ENCODE data around the gene RBKS. TPM values are rescaled to one million over a fixed set of nuclear protein-coding genes. Genes with fewer than 3 reads are reported as not detected.

The RBKS gene
- total RNA-seq, 1 donor from 2014 or later = 0.79 TPM

GRCh38 chr2:27824401-27824800 is 65.8 kb downstream of the RBKS start:
- no peaks in the 10 kb centered on the region for H3K4me1 Mint-ChIP-seq
- H3K4me3 Mint-ChIP-seq = no peak overlapping the region
- peaks cover 9% of the 10 kb centered on the region for H3K9me3 Mint-ChIP-seq
- no peak for TF ChIP-seq CTCF (conservative IDR thresholded peaks at IDR 0.05)
- H3K27me3 Mint-ChIP-seq (ENCODE audit: low read depth) = no peaks in the 10 kb centered on the region
- no peak for DNase-seq (ENCODE audit: low read depth, low spot score)
- H3K27ac Mint-ChIP-seq (ENCODE audit: unreplicated experiment) = no peak overlapping the region
- H3K36me3 Mint-ChIP-seq (ENCODE audit: low read depth) = peaks cover 2% of the 10 kb centered on the region

GRCh38 chr2:27823569-27823968 is 66.6 kb downstream of the RBKS start:
- DNase-seq (ENCODE audit: low read depth, low spot score) = no peak
- no peaks in the 10 kb centered on the region for H3K27me3 Mint-ChIP-seq (ENCODE audit: low read depth)
- H3K27ac Mint-ChIP-seq (ENCODE audit: unreplicated experiment) = no peak overlapping the region
- H3K36me3 Mint-ChIP-seq (ENCODE audit: low read depth) = peaks cover 2% of the 10 kb centered on the region
- peaks cover 9% of the 10 kb centered on the region for H3K9me3 Mint-ChIP-seq
- H3K4me3 Mint-ChIP-seq = no peak overlapping the region
- no peaks in the 10 kb centered on the region for H3K4me1 Mint-ChIP-seq
- no peak for TF ChIP-seq CTCF (conservative IDR thresholded peaks at IDR 0.05)

GRCh38 chr2:27823135-27823534 is 67.1 kb downstream of the RBKS start:
- H3K27ac Mint-ChIP-seq (ENCODE audit: unreplicated experiment) = no peak overlapping the region

GRCh38 chr2:27822049-27822448 is 68.1 kb downstream of the RBKS start:
- no peak for DNase-seq (ENCODE audit: low read depth, low spot score)
- H3K9me3 Mint-ChIP-seq = peaks cover 12% of the 10 kb centered on the region

More at GRCh38 chr2:27823135-27823534, 67.1 kb downstream of the RBKS start:
- peaks cover 2% of the 10 kb centered on the region for H3K36me3 Mint-ChIP-seq (ENCODE audit: low read depth)
- H3K4me1 Mint-ChIP-seq = no peaks in the 10 kb centered on the region
- peaks cover 11% of the 10 kb centered on the region for H3K9me3 Mint-ChIP-seq
- no peak overlapping the region for H3K4me3 Mint-ChIP-seq
- no peaks in the 10 kb centered on the region for H3K27me3 Mint-ChIP-seq (ENCODE audit: low read depth)
- no peak for DNase-seq (ENCODE audit: low read depth, low spot score)
- TF ChIP-seq CTCF (conservative IDR thresholded peaks at IDR 0.05) = no peak

GRCh38 chr2:27815860-27816438 is 74.2 kb downstream of the RBKS start:
- Mint-ChIP-seq H3K27me3 (ENCODE audit: low read depth) (no peaks in the 10 kb centered on the region), H3K9me3 (peaks cover 6% of the 10 kb centered on the region), H3K4me1 (no peaks in the 10 kb centered on the region), H3K36me3 (ENCODE audit: low read depth) (no peaks in the 10 kb centered on the region), H3K4me3 (no peak overlapping the region), H3K27ac (ENCODE audit: unreplicated experiment) (no peak overlapping the region)
- no peak for DNase-seq (ENCODE audit: low read depth, low spot score)
- TF ChIP-seq CTCF (conservative IDR thresholded peaks at IDR 0.05) = no peak

More at GRCh38 chr2:27822049-27822448, 68.1 kb downstream of the RBKS start:
- Mint-ChIP-seq H3K4me3 (no peak overlapping the region), H3K27me3 (ENCODE audit: low read depth) (no peaks in the 10 kb centered on the region), H3K4me1 (no peaks in the 10 kb centered on the region), H3K27ac (ENCODE audit: unreplicated experiment) (no peak overlapping the region), H3K36me3 (ENCODE audit: low read depth) (peaks cover 2% of the 10 kb centered on the region)
- no peak for TF ChIP-seq CTCF (conservative IDR thresholded peaks at IDR 0.05)

All from neural crest cell (in vitro differentiated cells).